ENCODE data around the gene ME3. TPM values are rescaled to one million over a fixed set of nuclear protein-coding genes. Genes with fewer than 3 reads are reported as not detected.

Gene ME3
- total RNA-seq, 3 donors from 2014 or later (not counting 1 experiment from before 2014, with no cell fraction given) = 5.2 to 7.5 (median 6.9) TPM

GRCh38 chr11:86509588-86509974 is 162.8 kb downstream of the ME3 start:
- no peaks in the 10 kb centered on the region for H3K9me3 Mint-ChIP-seq
- Histone ChIP-seq H3K9me3 (ENCODE audit: control insufficient read depth, insufficient read depth, low read length) (no peaks in the 10 kb centered on the region), H3K36me3 (ENCODE audit: control insufficient read depth, insufficient read depth, low read length) (no peaks in the 10 kb centered on the region), H3K27ac (ENCODE audit: low read length) (no peak overlapping the region), H3K4me1 (ENCODE audit: control insufficient read depth, insufficient read depth, low read length) (peaks cover 25% of the 10 kb centered on the region), H3K27me3 (ENCODE audit: control insufficient read depth, insufficient read depth, low read length) (no peaks in the 10 kb centered on the region), H3K4me3 (ENCODE audit: low read length) (no peak overlapping the region)
- H3K27me3 Mint-ChIP-seq (ENCODE audit: low read depth in 2 of 2) = peaks cover 10 to 13% of the 10 kb centered on the region in 2 donors
- no peak overlapping the region for H3K27ac Mint-ChIP-seq
- H3K36me3 Mint-ChIP-seq = no peaks in the 10 kb centered on the region
- H3K4me1 Mint-ChIP-seq = no peaks in the 10 kb centered on the region
- whole genome bisulfite sequencing (ENCODE audit: insufficient coverage) = no CpG with 5 or more reads among the region's 2 CpGs
- no peak for ATAC-seq
- H3K4me3 Mint-ChIP-seq = no peak overlapping the region
- DNase-seq = no peak
- no peak for TF ChIP-seq CTCF (IDR thresholded peaks at IDR 0.05)
- intact Hi-C loops (cut with micrococcal nuclease) = no loop called here

- Histone ChIP-seq H3K27me3 (ENCODE audit: control insufficient read depth, insufficient read depth, low read length) (no peaks in the 10 kb centered on the region), H3K4me1 (ENCODE audit: control insufficient read depth, insufficient read depth, low read length) (peaks cover 28% of the 10 kb centered on the region), H3K9me3 (ENCODE audit: control insufficient read depth, insufficient read depth, low read length) (no peaks in the 10 kb centered on the region), H3K27ac (ENCODE audit: low read length) (no peak overlapping the region), H3K36me3 (ENCODE audit: control insufficient read depth, insufficient read depth, low read length) (no peaks in the 10 kb centered on the region), H3K4me3 (ENCODE audit: low read length) (no peak overlapping the region)
- intact Hi-C loops (cut with micrococcal nuclease) = no loop called here
- TF ChIP-seq CTCF (IDR thresholded peaks at IDR 0.05) = no peak
- Mint-ChIP-seq H3K27me3 (ENCODE audit: low read depth in 2 of 2) (peaks cover 10 to 13% of the 10 kb centered on the region in 2 donors), H3K36me3 (no peaks in the 10 kb centered on the region), H3K27ac (no peak overlapping the region), H3K4me3 (no peak overlapping the region), H3K9me3 (no peaks in the 10 kb centered on the region), H3K4me1 (no peaks in the 10 kb centered on the region)
- no peak for ATAC-seq
- DNase-seq = no peak
- WGBS (ENCODE audit: insufficient coverage) = 82% methylated on average over 5 of the region's 6 CpGs
Observed at GRCh38 chr11:86508604-86509587, 163.5 kb downstream of the ME3 start.

GRCh38 chr11:86507249-86507845 is 165.1 kb downstream of the ME3 start:
- intact Hi-C loops (cut with micrococcal nuclease) = no loop called here
- Histone ChIP-seq H3K9me3 (ENCODE audit: control insufficient read depth, insufficient read depth, low read length) (no peaks in the 10 kb centered on the region), H3K4me3 (ENCODE audit: low read length) (no peak overlapping the region), H3K36me3 (ENCODE audit: control insufficient read depth, insufficient read depth, low read length) (no peaks in the 10 kb centered on the region), H3K27me3 (ENCODE audit: control insufficient read depth, insufficient read depth, low read length) (no peaks in the 10 kb centered on the region), H3K27ac (ENCODE audit: low read length) (no peak overlapping the region), H3K4me1 (ENCODE audit: control insufficient read depth, insufficient read depth, low read length) (peaks cover 31% of the 10 kb centered on the region)
- ATAC-seq (no peak), DNase-seq (no peak)
- Mint-ChIP-seq H3K36me3 (no peaks in the 10 kb centered on the region), H3K4me1 (no peaks in the 10 kb centered on the region), H3K4me3 (no peak overlapping the region), H3K9me3 (no peaks in the 10 kb centered on the region), H3K27me3 (ENCODE audit: low read depth in 2 of 2) (peaks cover 10 to 13% of the 10 kb centered on the region in 2 donors), H3K27ac (no peak overlapping the region)
- WGBS (ENCODE audit: insufficient coverage) = 98% methylated on average over 4 of the region's 4 CpGs
- TF ChIP-seq CTCF (IDR thresholded peaks at IDR 0.05) = no peak
